HG03175 (cell line): ENCODE measurements around the gene ULBP3.
A peak's percentile ranks its signal among the peaks of the same experiment; 100 is the strongest.
"Not testable (repeated sequence)": the region's sequence is repeated elsewhere in the genome, so short reads cannot be mapped to it uniquely, and the experiment has no call there.

Experiments
- ATAC-seq: cut with Tn5 transposase; IDR thresholded peaks from one replicate; pipeline ENCODE4 v1.9.1; 2021; ENCODE audit warnings: mild to moderate bottlenecking, moderate library complexity; ENCODE audit not compliant: unreplicated experiment

ULBP3 gene

DNA sequence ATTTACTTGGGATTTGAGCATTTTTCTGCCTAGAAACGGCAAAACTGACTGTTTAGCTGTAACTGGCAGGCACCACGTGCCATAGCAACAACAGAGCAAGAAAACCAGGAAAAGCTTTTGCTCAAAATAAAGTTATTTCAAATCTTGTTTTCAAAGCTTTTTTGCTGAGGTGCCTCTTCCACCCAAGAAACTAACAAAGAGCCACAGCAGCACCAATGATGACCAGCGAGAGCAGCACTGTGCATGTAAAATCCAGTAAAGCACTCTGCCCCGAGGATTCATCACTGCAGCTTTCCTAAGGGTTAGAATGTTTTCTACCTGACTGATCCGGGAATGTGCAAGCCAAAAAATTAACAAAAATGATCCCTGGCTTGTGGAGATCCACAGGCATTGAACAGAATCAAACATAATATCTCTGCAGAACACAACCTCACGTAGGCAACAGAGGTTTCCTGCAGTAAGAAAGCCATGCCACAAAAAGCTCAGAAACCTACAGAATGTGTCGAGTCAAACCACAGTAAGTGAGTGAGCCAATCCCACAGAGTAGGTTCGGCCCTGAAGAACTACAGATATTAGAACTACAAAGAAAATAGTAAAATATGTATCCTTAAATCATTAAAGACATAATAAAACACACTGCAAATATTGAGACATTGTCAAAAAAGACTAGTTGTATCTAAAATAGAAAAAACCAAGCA is 7.4 kb upstream of the ULBP3 start:
- ATAC-seq = no peak

DNA sequence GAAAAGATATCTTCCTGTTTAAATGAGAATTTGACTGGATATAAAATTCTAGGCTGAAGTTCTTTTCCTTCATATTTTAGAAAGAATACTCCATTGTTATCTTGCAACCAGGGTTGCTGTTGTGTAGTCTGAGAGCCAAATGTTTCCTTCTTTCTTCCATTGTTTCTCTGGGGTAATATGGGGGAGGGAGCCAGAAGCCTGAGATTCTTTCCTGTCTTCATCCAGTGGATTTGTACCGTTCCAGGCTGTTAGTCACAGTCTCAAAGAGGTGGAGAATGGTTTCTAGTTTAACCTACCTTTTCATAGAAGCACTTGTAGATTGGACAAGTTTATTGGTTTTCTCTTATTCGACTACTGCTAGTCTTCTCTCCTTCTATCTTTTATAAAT is 6.1 kb upstream of the ULBP3 start:
- no peak for ATAC-seq

DNA sequence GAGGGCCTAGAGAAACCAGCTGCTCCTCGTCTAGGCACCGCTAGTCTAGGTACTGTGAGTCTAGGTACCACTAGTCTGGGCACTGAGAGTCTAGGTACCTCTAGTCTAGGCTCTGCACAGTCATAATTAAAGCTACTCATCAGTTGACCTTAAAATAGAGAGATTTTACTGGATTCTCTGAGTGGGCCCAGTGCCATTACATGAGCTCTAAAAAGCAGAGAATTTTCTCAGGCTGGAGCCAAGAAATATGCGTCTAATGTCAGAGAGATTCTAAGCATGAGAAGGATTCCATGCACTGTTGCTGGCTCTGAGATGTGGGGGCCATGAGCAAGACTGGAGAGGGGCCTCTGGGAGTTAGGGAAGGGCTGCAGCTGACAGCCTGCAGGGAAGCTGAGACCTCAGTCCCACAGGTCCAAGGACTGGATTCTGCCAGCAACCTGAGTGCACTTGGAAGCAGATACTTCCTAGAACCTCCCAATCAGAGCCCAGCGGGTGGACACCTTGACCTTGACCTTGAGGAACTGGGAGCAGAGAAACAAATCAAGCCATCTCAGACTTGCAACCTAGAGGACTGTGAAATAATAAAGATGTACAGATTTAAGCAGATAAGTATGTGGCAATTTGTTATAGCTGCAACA is 5.6 kb upstream of the ULBP3 start:
- ATAC-seq = not testable (repeated sequence)

GRCh38 chr6:150072201-150072600 is 3.3 kb upstream of the ULBP3 start:
- ATAC-seq = no peak

- no peak for ATAC-seq
These were observed 1.4 kb upstream of the ULBP3 start for GRCh38 chr6:150070236-150070818.

DNA sequence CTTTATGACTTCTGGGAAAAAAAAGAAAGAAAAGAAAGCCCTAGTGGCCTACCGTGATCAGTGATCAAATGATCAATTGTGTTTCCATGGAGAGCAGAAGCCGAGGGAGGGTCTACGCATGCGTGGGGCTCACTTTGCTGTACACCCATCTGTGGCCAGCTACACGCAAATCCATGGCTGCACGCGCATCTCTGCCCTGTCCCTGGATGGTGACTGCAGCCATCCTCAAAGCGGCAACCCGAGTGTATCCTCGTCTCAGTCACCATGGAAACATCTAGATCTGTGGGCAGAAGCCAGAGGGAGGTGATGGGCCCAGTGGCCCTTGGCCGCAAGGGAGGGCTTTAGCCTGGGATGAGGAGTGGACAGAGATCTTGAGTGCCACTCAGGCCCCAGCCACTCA is 785 bp upstream of the ULBP3 start:
- no peak for ATAC-seq

GRCh38 chr6:150068151-150068550 is 770 bp downstream of the ULBP3 start:
- ATAC-seq = no peak

DNA sequence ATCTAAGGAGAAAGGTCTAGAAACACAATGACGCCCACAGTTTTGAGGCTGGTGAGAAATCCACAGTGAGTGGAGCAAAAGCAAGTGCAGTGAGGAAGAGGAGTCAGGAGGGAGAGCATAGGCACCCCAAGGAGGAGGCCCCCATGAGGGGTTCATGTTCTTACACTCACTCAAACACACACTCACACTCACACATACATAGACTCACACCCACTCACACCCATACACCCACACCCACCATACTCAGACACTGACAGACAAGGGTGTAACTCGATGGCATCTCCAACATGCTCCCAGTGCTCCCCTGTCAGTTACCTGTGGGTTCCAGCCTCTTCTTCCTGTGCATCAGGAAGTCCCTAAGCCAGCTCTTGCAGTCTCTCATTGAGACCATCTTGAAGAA is 3.8 kb downstream of the ULBP3 start:
- no peak for ATAC-seq

GRCh38 chr6:150063640-150064039 is 5.3 kb downstream of the ULBP3 start:
- ATAC-seq = no peak

- ATAC-seq = peak; percentile 85
These were observed 8.9 kb downstream of the ULBP3 start for GRCh38 chr6:150059973-150060372.

GRCh38 chr6:150058986-150059385 is 9.9 kb downstream of the ULBP3 start:
- ATAC-seq = no peak

DNA sequence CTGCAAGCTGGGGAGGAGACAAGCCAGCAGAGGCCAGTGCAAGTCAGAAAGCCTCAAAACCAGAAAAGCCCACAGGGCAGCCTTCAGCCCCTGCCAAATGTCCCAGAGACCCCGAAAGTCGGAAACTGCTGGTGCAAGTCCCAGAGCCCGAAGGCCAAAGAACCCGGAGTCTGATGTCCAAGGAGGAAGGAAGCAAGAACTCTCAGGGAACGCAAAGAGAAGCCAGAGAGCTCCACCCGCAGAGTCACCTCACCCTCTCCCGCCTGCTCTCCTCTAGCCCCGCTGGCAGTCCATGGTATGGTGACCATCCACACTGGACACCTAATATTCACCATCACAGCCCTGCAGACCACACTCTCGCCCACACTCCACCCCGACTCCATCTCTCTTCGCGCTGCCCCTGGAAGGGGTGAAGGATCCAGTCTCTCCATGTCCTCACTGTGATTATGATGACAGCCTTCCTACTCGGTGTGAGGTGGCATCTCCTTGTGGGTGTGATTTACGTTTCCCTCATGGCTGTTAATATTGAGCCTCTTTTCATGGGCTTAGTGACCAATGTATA is 10.6 kb downstream of the ULBP3 start:
- ATAC-seq = no peak

DNA sequence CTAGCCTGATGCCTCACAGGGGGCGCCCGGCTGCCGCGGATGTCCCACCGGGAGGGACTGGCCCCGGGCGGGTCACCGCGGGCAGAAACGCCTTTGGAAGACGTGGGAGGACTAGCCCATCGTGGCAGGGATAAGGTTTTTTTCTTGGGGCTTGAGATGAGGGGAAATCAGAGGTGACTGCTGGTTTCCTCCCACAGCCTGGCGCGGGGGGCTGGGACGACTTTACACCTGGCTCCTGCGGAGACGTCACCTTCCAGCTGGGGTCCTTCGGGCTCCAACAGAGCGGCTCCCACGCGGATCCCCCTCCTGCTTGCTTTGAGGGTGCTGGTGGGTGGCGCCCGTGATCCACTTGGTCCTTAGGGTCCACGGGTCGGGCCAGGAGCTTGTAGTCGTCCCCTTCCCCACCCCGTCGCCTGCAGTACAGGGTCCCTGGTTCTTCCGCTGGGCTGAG is 11.4 kb downstream of the ULBP3 start:
- ATAC-seq = no peak

DNA sequence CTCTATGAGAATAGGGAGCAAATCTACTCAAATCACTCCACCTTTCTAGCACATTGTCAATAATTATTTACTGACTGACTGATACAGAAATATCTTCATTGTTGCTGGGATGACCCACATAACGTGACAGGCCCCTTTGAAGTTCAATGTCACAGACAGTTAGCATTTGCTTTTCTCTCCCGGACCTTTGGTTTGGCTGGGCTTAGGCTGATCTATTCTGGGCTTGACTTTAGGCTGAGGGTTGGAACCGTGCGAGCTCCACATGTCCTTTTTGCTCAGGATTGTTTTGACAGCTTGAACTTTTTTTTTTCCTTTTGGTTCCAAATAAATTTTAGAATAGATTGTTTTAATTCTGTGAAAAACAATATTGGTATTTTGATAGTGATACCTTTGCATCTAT is 12.0 kb downstream of the ULBP3 start:
- no peak for ATAC-seq

DNA sequence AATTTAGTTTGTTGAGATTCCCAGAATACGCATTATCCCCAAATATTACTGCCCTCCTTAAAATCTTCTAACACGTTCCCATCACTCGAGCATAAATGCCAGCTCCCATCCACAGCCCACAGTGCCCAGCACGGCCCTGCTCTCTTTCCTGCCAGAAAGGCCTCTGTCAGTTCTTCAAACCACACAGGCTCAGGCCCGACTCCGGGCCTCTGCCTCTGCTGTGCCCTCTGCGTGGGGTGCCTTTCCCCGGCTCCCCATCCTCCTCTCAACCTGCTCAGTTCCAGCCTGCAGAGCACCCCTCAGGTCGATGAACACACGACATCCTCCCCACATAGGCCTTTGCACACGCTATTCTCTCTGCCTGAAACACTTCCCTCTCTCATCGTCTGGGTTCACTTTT is 12.8 kb downstream of the ULBP3 start:
- no peak for ATAC-seq

- no peak for ATAC-seq
These were observed 13.8 kb downstream of the ULBP3 start for GRCh38 chr6:150055131-150055530.

DNA sequence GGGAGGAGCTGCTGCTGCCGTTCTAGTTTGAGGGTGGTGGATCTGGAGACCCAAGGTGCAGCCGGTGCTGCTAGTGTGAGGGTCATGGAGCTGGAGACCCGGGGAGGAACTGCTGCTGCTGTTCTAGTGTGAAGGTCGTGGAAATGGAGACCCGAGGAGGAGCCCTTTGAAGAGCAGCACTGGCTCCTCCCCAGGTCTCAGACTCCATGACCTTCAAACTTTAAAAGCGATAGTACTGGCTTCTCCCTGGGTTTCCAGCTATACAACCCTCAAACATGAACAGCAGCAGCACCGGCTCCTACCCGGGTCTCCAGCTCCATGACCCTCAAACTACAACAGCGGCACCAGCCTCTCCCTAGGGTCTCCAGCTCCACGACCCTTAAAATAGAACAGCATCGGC is 15.5 kb downstream of the ULBP3 start:
- ATAC-seq = no peak

DNA sequence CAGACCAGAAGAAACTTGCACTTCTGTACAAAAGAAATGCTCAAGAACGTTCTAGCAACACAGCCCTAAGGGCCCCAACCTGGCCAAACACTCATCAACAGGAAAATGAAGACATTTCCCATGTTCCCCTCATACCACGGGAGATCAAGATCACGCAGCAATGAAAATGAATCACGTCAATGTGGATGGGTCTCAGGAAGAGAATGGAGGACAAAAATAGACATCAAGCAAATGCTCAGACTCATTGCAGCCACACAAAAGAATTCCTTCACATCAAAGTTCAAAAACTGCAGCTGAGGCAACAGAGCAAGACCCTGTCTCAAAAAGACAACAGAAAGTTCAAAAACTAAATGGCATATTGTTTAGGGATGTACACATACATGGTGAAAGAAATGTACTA is 18.1 kb downstream of the ULBP3 start:
- no peak for ATAC-seq

DNA sequence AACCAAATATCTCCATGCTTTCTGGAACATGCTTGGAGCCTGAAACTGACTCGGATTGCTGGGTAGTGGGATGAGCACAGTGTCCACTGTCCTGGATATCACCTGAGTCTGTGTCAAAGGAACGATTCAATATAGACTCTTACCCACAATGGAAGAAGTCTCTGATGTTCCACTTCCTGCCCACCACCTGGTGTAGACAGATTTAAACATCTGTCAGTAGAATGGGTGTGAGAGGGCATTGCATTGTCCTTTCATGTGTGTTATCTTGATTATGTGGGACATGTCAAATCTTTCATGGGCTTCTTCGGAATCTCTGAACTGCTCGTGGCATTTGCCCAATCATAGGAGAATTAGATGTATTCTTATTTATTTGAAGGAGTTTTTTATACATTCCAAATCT is 20.8 kb downstream of the ULBP3 start:
- no peak for ATAC-seq

DNA sequence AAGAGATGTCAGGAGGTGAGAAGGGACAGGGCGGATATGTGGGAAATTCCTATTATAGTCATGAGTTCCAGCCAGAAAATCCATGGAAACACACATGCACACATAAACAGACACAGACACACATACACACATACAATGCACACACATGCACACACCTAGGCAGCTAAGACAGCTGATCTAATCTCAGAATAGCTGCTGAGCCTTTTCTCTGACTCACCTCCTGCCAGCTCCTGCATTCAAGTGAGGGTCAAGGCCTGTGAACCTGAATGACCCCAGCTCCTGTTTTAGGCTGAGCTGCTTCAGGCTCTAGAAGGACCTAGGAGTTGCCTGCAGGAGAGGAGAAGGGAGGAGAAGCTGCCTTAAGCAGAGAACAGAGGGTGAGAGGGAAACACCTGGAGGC is 22.0 kb downstream of the ULBP3 start:
- ATAC-seq = no peak

DNA sequence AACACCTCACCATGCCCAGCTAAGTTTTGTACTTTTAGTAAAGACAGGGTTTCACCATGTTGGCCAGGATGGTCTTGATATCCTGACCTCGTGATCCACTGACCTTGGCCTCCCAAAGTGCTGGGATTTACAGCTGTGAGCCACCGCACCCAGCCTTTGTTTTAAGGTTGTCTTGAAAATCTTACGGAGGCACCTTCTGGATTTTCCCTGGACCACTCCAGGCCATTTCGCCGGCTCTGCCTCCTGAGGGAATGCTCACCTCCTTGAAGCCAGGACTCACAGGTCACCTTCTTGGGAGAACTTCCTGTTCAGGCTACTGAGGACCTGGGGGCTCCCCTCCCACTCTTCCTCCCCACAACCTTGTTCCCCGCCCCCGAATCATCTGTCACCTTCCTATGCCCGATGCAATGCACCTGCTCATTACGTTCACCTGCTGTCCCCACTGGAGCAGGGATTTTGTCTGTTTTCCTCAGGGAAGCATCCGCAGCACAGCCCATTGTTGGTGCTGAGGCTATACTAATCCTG is 24.2 kb downstream of the ULBP3 start:
- ATAC-seq = no peak
